Measurements from ENCODE around the gene NUP85.
A peak's percentile ranks its signal among the peaks of the same experiment; 100 is the strongest.
"Not testable (repeated sequence)": the region's sequence is repeated elsewhere in the genome, so short reads cannot be mapped to it uniquely, and the experiment has no call there.

NUP85 gene

GRCh38 chr17:75188614-75189013 lies 16.9 kb upstream of the NUP85 start:
- Histone ChIP-seq H3K4me2 (0 out of 22 replicates have a peak overlapping the region, but pooled peaks of 1 of the 11 experiments have one; percentile 6), H3K4me1 (peaks cover 2 to 26% (median 8%) of the 10 kb centered on the region in 10 experiments; a peak in 16 of 20 replicates), H4K20me1 (no peaks in the 10 kb centered on the region), H3K36me3 (no peaks in the 10 kb centered on the region), H3K9me3 (replicated peaks in 1 of 11) (no peaks in the 10 kb centered on the region), H3K27ac (no peak overlapping the region), H3K9ac (no peak overlapping the region), H3K4me3 (no peak overlapping the region), H3K27me3 (no peaks in the 10 kb centered on the region)
- no peak for TF ChIP-seq Cebpa-rat (IDR thresholded peaks at IDR 0.05)

GRCh38 chr17:75191584-75191983 lies 13.9 kb upstream of the NUP85 start:
- Histone ChIP-seq H3K27me3 (no peaks in the 10 kb centered on the region), H3K27ac (no peak overlapping the region), H3K4me3 (no peak overlapping the region), H3K4me1 (peaks cover 0 to 20% (median 6%) of the 10 kb centered on the region in 10 experiments; a peak in 7 of 20 replicates), H3K4me2 (peak overlapping the region in 2 of 11 experiments; percentile 3 to 16; a peak in 2 of 22 replicates), H4K20me1 (no peaks in the 10 kb centered on the region), H3K36me3 (no peaks in the 10 kb centered on the region), H3K9ac (no peak overlapping the region), H3K9me3 (replicated peaks in 1 of 11) (no peaks in the 10 kb centered on the region)
- peak in 1 of 11 experiments; percentile 40; a peak in 1 of 22 replicates for TF ChIP-seq Cebpa-rat (IDR thresholded peaks at IDR 0.05)

- no peak overlapping the region for H3K4me2 ChIP-seq
- H3K9ac ChIP-seq: no peak overlapping the region
- H3K4me1 ChIP-seq: peaks cover 0 to 9% (median 2%) of the 10 kb centered on the region in 10 experiments; a peak in 4 of 20 replicates
- H3K27ac ChIP-seq: no peak overlapping the region
- TF ChIP-seq Cebpa-rat (IDR thresholded peaks at IDR 0.05): no peak
- H3K4me3 ChIP-seq: no peak overlapping the region
- no peaks in the 10 kb centered on the region for H4K20me1 ChIP-seq
- no peaks in the 10 kb centered on the region for H3K9me3 ChIP-seq (replicated peaks in 1 of 11)
- H3K27me3 ChIP-seq: no peaks in the 10 kb centered on the region
- no peaks in the 10 kb centered on the region for H3K36me3 ChIP-seq
Observed at GRCh38 chr17:75194879-75195278, 10.6 kb upstream of the NUP85 start.

- no peak overlapping the region for H3K27ac ChIP-seq
- H4K20me1 ChIP-seq: no peaks in the 10 kb centered on the region
- no peaks in the 10 kb centered on the region for H3K36me3 ChIP-seq
- no peaks in the 10 kb centered on the region for H3K9me3 ChIP-seq (replicated peaks in 1 of 11)
- no peak overlapping the region for H3K9ac ChIP-seq
- H3K27me3 ChIP-seq: no peaks in the 10 kb centered on the region
- no peak overlapping the region for H3K4me2 ChIP-seq
- no peak overlapping the region for H3K4me3 ChIP-seq
- H3K4me1 ChIP-seq: peaks cover 11 to 17% (median 13%) of the 10 kb centered on the region in 10 experiments
- TF ChIP-seq Cebpa-rat (IDR thresholded peaks at IDR 0.05): no peak
Observed at GRCh38 chr17:75199886-75200618, 5.4 kb upstream of the NUP85 start.

- Histone ChIP-seq H3K27ac (peak overlapping the region; percentile 95 to 99 (median 98)), H3K4me3 (peak overlapping the region; percentile 82 to 95 (median 86)), H3K9me3 (replicated peaks in 1 of 11) (no peaks in the 10 kb centered on the region), H4K20me1 (peaks cover 0 to 33% (median 19%) of the 10 kb centered on the region in 11 experiments; a peak in 10 of 22 replicates), H3K36me3 (peaks cover 25 to 37% (median 31%) of the 10 kb centered on the region in 11 experiments), H3K9ac (peak overlapping the region; percentile 93 to 99 (median 96)), H3K4me1 (peaks cover 29 to 38% (median 31%) of the 10 kb centered on the region in 10 experiments), H3K4me2 (peak overlapping the region; percentile 82 to 95 (median 90)), H3K27me3 (no peaks in the 10 kb centered on the region)
- TF ChIP-seq Cebpa-rat (IDR thresholded peaks at IDR 0.05): no peak
Observed at GRCh38 chr17:75205793-75206163, 299 bp downstream of the NUP85 start.

GRCh38 chr17:75207050-75207407 lies 1.6 kb downstream of the NUP85 start:
- peaks cover 37 to 50% (median 43%) of the 10 kb centered on the region in 11 experiments for H3K36me3 ChIP-seq
- H3K4me1 ChIP-seq: peaks cover 28 to 36% (median 30%) of the 10 kb centered on the region in 10 experiments
- H3K4me3 ChIP-seq: peak overlapping the region; percentile 82 to 95 (median 86)
- H3K27ac ChIP-seq: peak overlapping the region in 8 of 11 experiments; percentile 4 to 99 (median 97); a peak in 9 of 22 replicates
- H3K9ac ChIP-seq: peak overlapping the region; percentile 93 to 99 (median 96); a peak in 21 of 22 replicates
- H3K27me3 ChIP-seq; H3K9me3 ChIP-seq (replicated peaks in 1 of 11): not testable (repeated sequence)
- H4K20me1 ChIP-seq: peaks cover 0 to 35% (median 19%) of the 10 kb centered on the region in 11 experiments; a peak in 10 of 22 replicates
- H3K4me2 ChIP-seq: peak overlapping the region; percentile 82 to 95 (median 90)

GRCh38 chr17:75207760-75208159 lies 2.3 kb downstream of the NUP85 start:
- H3K9ac ChIP-seq: peak overlapping the region; percentile 27 to 99 (median 96); a peak in 18 of 22 replicates
- H3K4me3 ChIP-seq: peak overlapping the region in 3 of 10 experiments; percentile 85 to 95 (median 86); a peak in 3 of 20 replicates
- H3K4me1 ChIP-seq: peaks cover 27 to 35% (median 30%) of the 10 kb centered on the region in 10 experiments
- peak overlapping the region in 1 of 11 experiments; percentile 99; a peak in 2 of 22 replicates for H3K27ac ChIP-seq
- peak in 4 of 11 experiments; percentile 10 to 25 (median 19); a peak in 1 of 22 replicates for TF ChIP-seq Cebpa-rat (IDR thresholded peaks at IDR 0.05)
- H3K27me3 ChIP-seq: no peaks in the 10 kb centered on the region
- peaks cover 45 to 57% (median 50%) of the 10 kb centered on the region in 11 experiments for H3K36me3 ChIP-seq
- H3K4me2 ChIP-seq: peak overlapping the region; percentile 82 to 95 (median 90); a peak in 20 of 22 replicates
- H4K20me1 ChIP-seq: peaks cover 0 to 35% (median 19%) of the 10 kb centered on the region in 11 experiments; a peak in 10 of 22 replicates
- H3K9me3 ChIP-seq (replicated peaks in 1 of 11): no peaks in the 10 kb centered on the region

- H3K4me2 ChIP-seq: peak overlapping the region in 8 of 11 experiments; percentile 82 to 95 (median 90); a peak in 14 of 22 replicates
- no peaks in the 10 kb centered on the region for H3K27me3 ChIP-seq
- H4K20me1 ChIP-seq: peaks cover 0 to 35% (median 19%) of the 10 kb centered on the region in 11 experiments; a peak in 10 of 22 replicates
- peaks cover 27 to 35% (median 30%) of the 10 kb centered on the region in 10 experiments for H3K4me1 ChIP-seq
- no peaks in the 10 kb centered on the region for H3K9me3 ChIP-seq (replicated peaks in 1 of 11)
- H3K9ac ChIP-seq: peak overlapping the region; percentile 27 to 99 (median 96); a peak in 17 of 22 replicates
- no peak for TF ChIP-seq Cebpa-rat (IDR thresholded peaks at IDR 0.05)
- peaks cover 49 to 61% (median 54%) of the 10 kb centered on the region in 11 experiments for H3K36me3 ChIP-seq
- H3K4me3 ChIP-seq: no peak overlapping the region
- H3K27ac ChIP-seq: peak overlapping the region in 1 of 11 experiments; percentile 8; a peak in 1 of 22 replicates
Observed at GRCh38 chr17:75208161-75208560, 2.7 kb downstream of the NUP85 start.

GRCh38 chr17:75209061-75209460 lies 3.6 kb downstream of the NUP85 start:
- no peak overlapping the region for H3K27ac ChIP-seq
- H3K4me3 ChIP-seq: no peak overlapping the region
- no peaks in the 10 kb centered on the region for H3K9me3 ChIP-seq (replicated peaks in 1 of 11)
- TF ChIP-seq Cebpa-rat (IDR thresholded peaks at IDR 0.05): no peak
- peaks cover 0 to 35% (median 19%) of the 10 kb centered on the region in 11 experiments; a peak in 10 of 22 replicates for H4K20me1 ChIP-seq
- H3K4me1 ChIP-seq: peaks cover 24 to 31% (median 27%) of the 10 kb centered on the region in 10 experiments
- H3K9ac ChIP-seq: peak overlapping the region in 8 of 11 experiments; percentile 3 to 96 (median 26); a peak in 4 of 22 replicates
- no peak overlapping the region for H3K4me2 ChIP-seq
- H3K27me3 ChIP-seq: no peaks in the 10 kb centered on the region
- peaks cover 58 to 70% (median 63%) of the 10 kb centered on the region in 11 experiments for H3K36me3 ChIP-seq
